Activated T-cell treated with anti-CD3 and anti-CD28 coated beads for 48 hours (primary cell): Measurements from ENCODE around the gene HSD11B1L.
A peak's percentile ranks its signal among the peaks of the same experiment; 100 is the strongest.
"Not testable (repeated sequence)": the region's sequence is repeated elsewhere in the genome, so short reads cannot be mapped to it uniquely, and the experiment has no call there.

Source experiments
- DNase-seq: peaks from one replicate; pipeline ENCODE4 v3.0.0-alpha.2; 2020; ENCODE audit warnings: low read depth

The HSD11B1L gene

GRCh38 chr19:5687360-5688198 lies 6.8 kb downstream of the HSD11B1L start:
- DNase-seq = no peak

- DNase-seq = not testable (repeated sequence)
Observed at GRCh38 chr19:5688262-5688881, 7.5 kb downstream of the HSD11B1L start.

GRCh38 chr19:5690125-5690954 lies 9.5 kb downstream of the HSD11B1L start, which contains the start of gene RPL36:
Gene RPL36 (plus strand): TSS chr19:5690295. CDS start chr19:5690508, 213 bp downstream.
- DNase-seq = peak; percentile 99

- peak; percentile 67 for DNase-seq
Observed at GRCh38 chr19:5690955-5691821, 10.4 kb downstream of the HSD11B1L start.

GRCh38 chr19:5691822-5692722 lies 11.2 kb downstream of the HSD11B1L start:
- DNase-seq = no peak

GRCh38 chr19:5692723-5693194 lies 11.9 kb downstream of the HSD11B1L start:
- no peak for DNase-seq

GRCh38 chr19:5693195-5694166 lies 12.7 kb downstream of the HSD11B1L start:
- no peak for DNase-seq

GRCh38 chr19:5694167-5694955 lies 13.5 kb downstream of the HSD11B1L start:
- no peak for DNase-seq

GRCh38 chr19:5694956-5695648 lies 14.3 kb downstream of the HSD11B1L start:
- no peak for DNase-seq

GRCh38 chr19:5695649-5696195 lies 14.9 kb downstream of the HSD11B1L start:
- DNase-seq = no peak

- DNase-seq = no peak
Observed at GRCh38 chr19:5696196-5697021, 15.6 kb downstream of the HSD11B1L start.

GRCh38 chr19:5697022-5697889 lies 16.4 kb downstream of the HSD11B1L start:
- DNase-seq = no peak

GRCh38 chr19:5697890-5698634 lies 17.2 kb downstream of the HSD11B1L start:
- DNase-seq = no peak

- no peak for DNase-seq
Observed at GRCh38 chr19:5698635-5699422, 18.0 kb downstream of the HSD11B1L start.
